Measurements from ENCODE around the gene DYNC1H1. TPM values are rescaled to one million over a fixed set of nuclear protein-coding genes. Genes with fewer than 3 reads are reported as not detected.

DYNC1H1 gene
- total RNA-seq, 1 experiment from 2014 or later, result 833 TPM

- Histone ChIP-seq H3K27ac (ENCODE audit: low read depth, low read length, poor library complexity, severe bottlenecking) (no peak overlapping the region), H3K27me3 (replicated peaks; ENCODE audit: insufficient read depth, low read depth, low read length, poor library complexity) (no peaks in the 10 kb centered on the region), H3K36me3 (ENCODE audit: insufficient read depth, low read length, poor library complexity, severe bottlenecking) (no peaks in the 10 kb centered on the region), H3K9me3 (ENCODE audit: low read depth, low read length, poor library complexity, severe bottlenecking) (no peaks in the 10 kb centered on the region), H3K4me1 (ENCODE audit: insufficient read depth, low read length, poor library complexity, severe bottlenecking) (peaks cover 10% of the 10 kb centered on the region), H3K4me3 (ENCODE audit: low read depth, low read length, poor library complexity, severe bottlenecking) (no peak overlapping the region)
- DNase-seq (ENCODE audit: low spot score), result no peak
- POLR2A ChIA-PET (ENCODE audit: low non-redundant PET), result no interaction called here
- no TSS peak for BruUV-seq (replicated peaks)
- intact Hi-C loops (cut with micrococcal nuclease; ENCODE audit: unreplicated experiment), result loop anchor here (10.0 kb wide), 1 partner anchor 389 kb away; no protein-coding TSS in a partner anchor
- CTCF ChIA-PET, result no interaction called here
- TF ChIP-seq CTCF (conservative IDR thresholded peaks at IDR 0.05; ENCODE audit: low read depth, low read length), result no peak
- no peak for TF ChIP-seq EZH2 (IDR thresholded peaks at IDR 0.05; ENCODE audit: borderline replicate concordance, low read depth, low read length, poor library complexity, severe bottlenecking)
Measured at GRCh38 chr14:102094101-102094500, 129.7 kb downstream of the DYNC1H1 start.

- CTCF ChIA-PET, result interaction anchor here (0.5 to 1.5 kb wide), 4 partner anchors 11 to 388 kb away, joined by 3 to 13 read pairs (median 6); no protein-coding TSS in a partner anchor
- peaks cover 10% of the 10 kb centered on the region for H3K4me1 ChIP-seq (ENCODE audit: insufficient read depth, low read length, poor library complexity, severe bottlenecking)
- DNase-seq (ENCODE audit: low spot score), result no peak
- no TSS peak for BruUV-seq (replicated peaks)
- TF ChIP-seq CTCF (conservative IDR thresholded peaks at IDR 0.05; ENCODE audit: low read depth, low read length), result no peak
- TF ChIP-seq EZH2 (IDR thresholded peaks at IDR 0.05; ENCODE audit: borderline replicate concordance, low read depth, low read length, poor library complexity, severe bottlenecking), result no peak
- no peak overlapping the region for H3K27ac ChIP-seq (ENCODE audit: low read depth, low read length, poor library complexity, severe bottlenecking)
- no peak overlapping the region for H3K4me3 ChIP-seq (ENCODE audit: low read depth, low read length, poor library complexity, severe bottlenecking)
- H3K36me3 ChIP-seq (ENCODE audit: insufficient read depth, low read length, poor library complexity, severe bottlenecking), result no peaks in the 10 kb centered on the region
- POLR2A ChIA-PET (ENCODE audit: low non-redundant PET), result no interaction called here
- no peaks in the 10 kb centered on the region for H3K9me3 ChIP-seq (ENCODE audit: low read depth, low read length, poor library complexity, severe bottlenecking)
- no peaks in the 10 kb centered on the region for H3K27me3 ChIP-seq (replicated peaks; ENCODE audit: insufficient read depth, low read depth, low read length, poor library complexity)
- intact Hi-C loops (cut with micrococcal nuclease; ENCODE audit: unreplicated experiment), result loop anchor here (10.0 kb wide), 1 partner anchor 391 kb away; no protein-coding TSS in a partner anchor
Measured at GRCh38 chr14:102095231-102095870, 131.0 kb downstream of the DYNC1H1 start.

GRCh38 chr14:102095871-102096568 is 131.6 kb downstream of the DYNC1H1 start:
- H3K4me1 ChIP-seq (ENCODE audit: insufficient read depth, low read length, poor library complexity, severe bottlenecking), result peaks cover 10% of the 10 kb centered on the region
- no peaks in the 10 kb centered on the region for H3K27me3 ChIP-seq (replicated peaks; ENCODE audit: insufficient read depth, low read depth, low read length, poor library complexity)
- ChIA-PET POLR2A (ENCODE audit: low non-redundant PET) (interaction anchor here (0.7 kb wide), 1 partner anchor 1721 kb away, joined by 3 read pairs; a partner anchor contains a TSS), CTCF (interaction anchor here (0.7 to 1.5 kb wide), 6 partner anchors 10 to 389 kb away, joined by 3 to 11 read pairs (median 5); no protein-coding TSS in a partner anchor)
- no peaks in the 10 kb centered on the region for H3K9me3 ChIP-seq (ENCODE audit: low read depth, low read length, poor library complexity, severe bottlenecking)
- peak; percentile 37 for DNase-seq (ENCODE audit: low spot score)
- no peak for TF ChIP-seq EZH2 (IDR thresholded peaks at IDR 0.05; ENCODE audit: borderline replicate concordance, low read depth, low read length, poor library complexity, severe bottlenecking)
- no peak for TF ChIP-seq CTCF (conservative IDR thresholded peaks at IDR 0.05; ENCODE audit: low read depth, low read length)
- H3K27ac ChIP-seq (ENCODE audit: low read depth, low read length, poor library complexity, severe bottlenecking), result no peak overlapping the region
- no peaks in the 10 kb centered on the region for H3K36me3 ChIP-seq (ENCODE audit: insufficient read depth, low read length, poor library complexity, severe bottlenecking)
- H3K4me3 ChIP-seq (ENCODE audit: low read depth, low read length, poor library complexity, severe bottlenecking), result no peak overlapping the region
- intact Hi-C loops (cut with micrococcal nuclease; ENCODE audit: unreplicated experiment), result loop anchor here (1.0 to 10.0 kb wide), 2 partner anchors 33 to 391 kb away; no protein-coding TSS in a partner anchor
- no TSS peak for BruUV-seq (replicated peaks)
